Measurements from ENCODE around the gene PABPN1L.

The PABPN1L gene

GRCh38 chr16:88853325-88853941 is 13.0 kb downstream of the PABPN1L start:
- peaks cover 7% of the 10 kb centered on the region for H3K4me1 ChIP-seq (ENCODE audit: low read depth, poor library complexity, severe bottlenecking)
- no peak overlapping the region for H2AFZ ChIP-seq (ENCODE audit: low read depth)
- no peak for TF ChIP-seq CTCF (conservative IDR thresholded peaks at IDR 0.05; ENCODE audit: low read depth, low read length)
- no peak overlapping the region for H3K27ac ChIP-seq
- no peak overlapping the region for H3K4me2 ChIP-seq
- H3K79me2 ChIP-seq (ENCODE audit: insufficient read depth, low read depth), result no peaks in the 10 kb centered on the region; the same call in 1 of the 2 replicates
- H3K9ac ChIP-seq, result no peak overlapping the region
- no peaks in the 10 kb centered on the region for H3K27me3 ChIP-seq (ENCODE audit: insufficient read depth, low read depth)
- no peaks in the 10 kb centered on the region for H4K20me1 ChIP-seq (ENCODE audit: insufficient read depth)
- H3K4me3 ChIP-seq (IDR thresholded peaks at IDR 0.05; ENCODE audit: insufficient read depth, low read depth, low read length), result no peak overlapping the region
- no peaks in the 10 kb centered on the region for H3K36me3 ChIP-seq (ENCODE audit: insufficient read depth)

GRCh38 chr16:88851616-88852015 is 14.8 kb downstream of the PABPN1L start:
- no peaks in the 10 kb centered on the region for H3K27me3 ChIP-seq (ENCODE audit: insufficient read depth, low read depth)
- no peak overlapping the region for H2AFZ ChIP-seq (ENCODE audit: low read depth)
- H3K79me2 ChIP-seq (ENCODE audit: insufficient read depth, low read depth), result no peaks in the 10 kb centered on the region
- no peaks in the 10 kb centered on the region for H4K20me1 ChIP-seq (ENCODE audit: insufficient read depth)
- no peak overlapping the region for H3K9ac ChIP-seq
- TF ChIP-seq CTCF (conservative IDR thresholded peaks at IDR 0.05; ENCODE audit: low read depth, low read length), result no peak
- H3K4me1 ChIP-seq (ENCODE audit: low read depth, poor library complexity, severe bottlenecking), result no peaks in the 10 kb centered on the region
- H3K27ac ChIP-seq, result no peak overlapping the region
- H3K4me3 ChIP-seq (IDR thresholded peaks at IDR 0.05; ENCODE audit: insufficient read depth, low read depth, low read length), result no peak overlapping the region
- H3K4me2 ChIP-seq, result no peak overlapping the region
- no peaks in the 10 kb centered on the region for H3K36me3 ChIP-seq (ENCODE audit: insufficient read depth)

- H3K4me1 ChIP-seq (ENCODE audit: low read depth, poor library complexity, severe bottlenecking), result no peaks in the 10 kb centered on the region
- H3K27me3 ChIP-seq (ENCODE audit: insufficient read depth, low read depth), result no peaks in the 10 kb centered on the region
- no peaks in the 10 kb centered on the region for H3K36me3 ChIP-seq (ENCODE audit: insufficient read depth)
- H4K20me1 ChIP-seq (ENCODE audit: insufficient read depth), result no peaks in the 10 kb centered on the region
- H3K79me2 ChIP-seq (ENCODE audit: insufficient read depth, low read depth), result no peaks in the 10 kb centered on the region
- no peak overlapping the region for H2AFZ ChIP-seq (ENCODE audit: low read depth)
- TF ChIP-seq CTCF (conservative IDR thresholded peaks at IDR 0.05; ENCODE audit: low read depth, low read length), result no peak
- H3K27ac ChIP-seq, result no peak overlapping the region
- no peak overlapping the region for H3K9ac ChIP-seq
- no peak overlapping the region for H3K4me2 ChIP-seq
- no peak overlapping the region for H3K4me3 ChIP-seq (IDR thresholded peaks at IDR 0.05; ENCODE audit: insufficient read depth, low read depth, low read length)
Measured at GRCh38 chr16:88850531-88851199, 15.8 kb downstream of the PABPN1L start.

- no peaks in the 10 kb centered on the region for H4K20me1 ChIP-seq (ENCODE audit: insufficient read depth)
- H2AFZ ChIP-seq (ENCODE audit: low read depth), result no peak overlapping the region
- no peaks in the 10 kb centered on the region for H3K36me3 ChIP-seq (ENCODE audit: insufficient read depth)
- H3K4me3 ChIP-seq (IDR thresholded peaks at IDR 0.05; ENCODE audit: insufficient read depth, low read depth, low read length), result no peak overlapping the region
- H3K9ac ChIP-seq, result no peak overlapping the region
- TF ChIP-seq CTCF (conservative IDR thresholded peaks at IDR 0.05; ENCODE audit: low read depth, low read length), result no peak
- no peak overlapping the region for H3K4me2 ChIP-seq
- no peaks in the 10 kb centered on the region for H3K27me3 ChIP-seq (ENCODE audit: insufficient read depth, low read depth)
- no peaks in the 10 kb centered on the region for H3K4me1 ChIP-seq (ENCODE audit: low read depth, poor library complexity, severe bottlenecking)
- H3K79me2 ChIP-seq (ENCODE audit: insufficient read depth, low read depth), result no peaks in the 10 kb centered on the region
- H3K27ac ChIP-seq, result no peak overlapping the region
Measured at GRCh38 chr16:88848557-88848956, 17.9 kb downstream of the PABPN1L start.

All from KMS-11 (cell line).